AG10803 (cell line): ENCODE results near the gene FOXP1.

ENCODE experiments used
- DNase-seq: peaks from one replicate; pipeline ENCODE4 v3.0.0; 2010; ENCODE audit warnings: low read depth
- H3K4me3 ChIP-seq: 2 replicates; pipeline ENCODE4 v1.5.1; 2011; ENCODE audit warnings: mild to moderate bottlenecking, low read length, control low read depth
- CTCF ChIP-seq: conservative IDR thresholded peaks from 2 replicates; pipeline ENCODE4 v1.5.1; 2011; ENCODE audit warnings: mild to moderate bottlenecking, low read length, control low read depth, inconsistent platforms

Gene FOXP1

GRCh38 chr3:71119171-71119570 lies 464.4 kb downstream of the FOXP1 start:
- no peak overlapping the region for H3K4me3 ChIP-seq
- TF ChIP-seq CTCF = no peak
- peak; percentile 37 for DNase-seq

- TF ChIP-seq CTCF = no peak
- no peak overlapping the region for H3K4me3 ChIP-seq
- no peak for DNase-seq
Observed at GRCh38 chr3:71118436-71118835, 465.1 kb downstream of the FOXP1 start.

GRCh38 chr3:71117572-71118247 lies 465.8 kb downstream of the FOXP1 start:
- DNase-seq = peak; percentile 13
- TF ChIP-seq CTCF = no peak
- H3K4me3 ChIP-seq = no peak overlapping the region

- no peak for TF ChIP-seq CTCF
- no peak for DNase-seq
- no peak overlapping the region for H3K4me3 ChIP-seq
Observed at GRCh38 chr3:71114610-71115009, 468.9 kb downstream of the FOXP1 start.

GRCh38 chr3:71112576-71112975 lies 471.0 kb downstream of the FOXP1 start:
- no peak for TF ChIP-seq CTCF
- DNase-seq = no peak
- no peak overlapping the region for H3K4me3 ChIP-seq

- TF ChIP-seq CTCF = no peak
- DNase-seq = peak; percentile 93
- H3K4me3 ChIP-seq = no peak overlapping the region
Observed at GRCh38 chr3:71111784-71112440, 471.6 kb downstream of the FOXP1 start.
